NK-92 (cell line): Measurements from ENCODE around the gene TAF1C.
"Not testable (repeated sequence)": the region's sequence is repeated elsewhere in the genome, so short reads cannot be mapped to it uniquely, and the experiment has no call there.

Experiments
- DNase-seq: peaks from one replicate; lab custom pipeline; 2025; ENCODE audit not compliant: unreplicated experiment; lab: John Stamatoyannopoulos, UW

TAF1C gene

GRCh38 chr16:84186685-84187437, at the start of gene TAF1C:
TSS of gene TAF1C (minus strand) at chr16:84187057. CDS start at chr16:84184988, 2,069 bp downstream.
- peak; percentile 57 for DNase-seq

GRCh38 chr16:84234321-84235241, 47.7 kb upstream of the TAF1C start:
- no peak for DNase-seq

GRCh38 chr16:84233748-84234147, 46.9 kb upstream of the TAF1C start:
- no peak for DNase-seq

GRCh38 chr16:84232969-84233368, 46.1 kb upstream of the TAF1C start:
- no peak for DNase-seq

- no peak for DNase-seq
Observed at GRCh38 chr16:84232060-84232459, 45.2 kb upstream of the TAF1C start.

- no peak for DNase-seq
Observed at GRCh38 chr16:84229471-84229870, 42.6 kb upstream of the TAF1C start.

- DNase-seq = no peak
Observed at GRCh38 chr16:84228256-84228838, 41.5 kb upstream of the TAF1C start.

- no peak for DNase-seq
Observed at GRCh38 chr16:84227548-84227947, 40.7 kb upstream of the TAF1C start.

- DNase-seq = no peak
Observed at GRCh38 chr16:84226026-84226425, 39.2 kb upstream of the TAF1C start.

GRCh38 chr16:84225571-84225970, 38.7 kb upstream of the TAF1C start:
- no peak for DNase-seq

- no peak for DNase-seq
Observed at GRCh38 chr16:84225126-84225525, 38.3 kb upstream of the TAF1C start.

GRCh38 chr16:84224554-84224953, 37.7 kb upstream of the TAF1C start:
- DNase-seq = no peak

- DNase-seq = no peak
Observed at GRCh38 chr16:84223456-84223855, 36.6 kb upstream of the TAF1C start.

- DNase-seq = no peak
Observed at GRCh38 chr16:84220851-84221250, 34.0 kb upstream of the TAF1C start.

- DNase-seq = no peak
Observed at GRCh38 chr16:84218956-84219355, 32.1 kb upstream of the TAF1C start.

- DNase-seq = no peak
Observed at GRCh38 chr16:84218176-84218823, 31.4 kb upstream of the TAF1C start.

GRCh38 chr16:84216144-84216543, 29.3 kb upstream of the TAF1C start:
- not testable (repeated sequence) for DNase-seq

- no peak for DNase-seq
Observed at GRCh38 chr16:84215531-84215930, 28.7 kb upstream of the TAF1C start.

- no peak for DNase-seq
Observed at GRCh38 chr16:84214451-84215066, 27.7 kb upstream of the TAF1C start.

- no peak for DNase-seq
Observed at GRCh38 chr16:84212631-84213030, 25.8 kb upstream of the TAF1C start.

- no peak for DNase-seq
Observed at GRCh38 chr16:84212154-84212553, 25.3 kb upstream of the TAF1C start.
